NCI-H748 (cell line): Measurements from ENCODE around the gene ALDH1A3.

Experiments used
- DNase-seq: peaks from one replicate; lab custom pipeline; 2025; ENCODE audit not compliant: unreplicated experiment; lab: John Stamatoyannopoulos, UW

ALDH1A3 gene

GRCh38 chr15:100880897-100881242, 1.2 kb downstream of the ALDH1A3 start:
- DNase-seq = no peak

DNA sequence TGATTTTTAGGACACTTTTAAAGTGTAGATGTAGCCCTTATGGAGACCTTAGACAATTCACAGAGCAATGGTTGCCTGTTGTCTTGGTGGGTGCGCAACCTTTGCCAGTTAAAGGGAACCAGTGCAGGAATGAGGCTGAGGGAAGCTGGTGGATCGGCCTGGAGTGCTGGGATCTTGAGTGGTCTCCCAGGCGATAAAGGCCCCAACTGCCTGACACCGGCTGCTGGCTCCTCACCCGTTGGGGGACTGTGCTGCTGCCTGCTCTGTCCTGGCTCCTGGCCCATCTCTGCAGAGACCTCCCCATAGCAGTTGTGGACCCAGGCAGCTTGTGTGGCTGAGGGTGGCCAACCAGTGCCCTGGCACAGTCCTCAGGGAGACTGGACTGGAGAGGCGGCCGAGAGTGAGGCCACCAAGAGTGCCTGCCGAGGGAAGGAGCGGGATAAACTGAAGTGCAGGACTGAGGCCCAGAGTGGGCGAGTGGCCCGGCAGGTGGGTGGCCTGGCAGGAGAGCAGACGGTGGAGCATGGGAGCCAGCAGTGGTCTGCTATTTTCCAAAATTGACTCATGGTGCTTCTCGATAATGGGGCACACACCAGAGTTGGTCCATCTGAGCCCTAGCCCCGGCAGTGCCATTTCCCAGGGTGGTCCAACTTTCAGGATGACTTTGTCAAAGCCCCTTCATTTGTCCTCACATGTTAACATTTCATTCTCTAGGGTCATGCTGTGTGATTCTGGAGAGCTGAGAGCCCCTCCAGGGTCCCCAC, 2.1 kb downstream of the ALDH1A3 start:
- no peak for DNase-seq

GRCh38 chr15:100885116-100885515, 5.5 kb downstream of the ALDH1A3 start:
- DNase-seq = no peak

- DNase-seq = no peak
Measured at GRCh38 chr15:100885811-100886210, 6.2 kb downstream of the ALDH1A3 start.

- DNase-seq = no peak
Measured at GRCh38 chr15:100887211-100887913, 7.7 kb downstream of the ALDH1A3 start.

GRCh38 chr15:100889385-100890050, 9.9 kb downstream of the ALDH1A3 start:
- no peak for DNase-seq

DNA sequence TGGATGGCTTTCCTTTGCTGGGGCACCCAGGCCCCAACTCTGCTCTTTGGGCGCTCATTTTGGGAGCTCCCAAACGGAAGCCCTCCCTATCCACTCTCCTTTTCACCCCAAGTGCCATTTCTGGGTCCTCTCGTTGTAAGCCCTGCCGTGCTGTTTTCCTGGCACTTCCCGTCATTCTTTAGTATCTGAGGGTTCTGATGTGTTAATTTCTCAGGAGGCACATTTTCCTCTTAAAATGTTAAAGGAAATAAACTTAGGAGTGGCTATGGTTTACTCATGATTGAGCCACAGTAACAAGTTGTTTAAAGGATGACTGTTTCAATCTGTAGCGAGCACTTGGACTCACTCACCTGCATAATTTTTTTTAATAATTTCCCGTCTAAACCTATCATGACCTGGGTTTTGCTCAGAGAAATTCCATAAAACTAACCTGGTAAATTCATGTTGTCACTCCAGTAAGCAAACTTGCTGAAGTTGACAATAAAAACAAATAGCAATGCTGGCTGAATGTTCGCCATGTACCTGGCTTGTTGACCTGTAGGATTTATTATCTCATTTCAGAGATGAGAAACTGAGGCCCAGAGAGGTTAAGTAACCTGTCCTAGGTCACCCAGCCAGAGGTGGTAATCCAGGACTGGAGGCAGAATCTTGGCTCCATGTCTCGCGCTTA, 10.6 kb downstream of the ALDH1A3 start:
- DNase-seq = no peak

DNA sequence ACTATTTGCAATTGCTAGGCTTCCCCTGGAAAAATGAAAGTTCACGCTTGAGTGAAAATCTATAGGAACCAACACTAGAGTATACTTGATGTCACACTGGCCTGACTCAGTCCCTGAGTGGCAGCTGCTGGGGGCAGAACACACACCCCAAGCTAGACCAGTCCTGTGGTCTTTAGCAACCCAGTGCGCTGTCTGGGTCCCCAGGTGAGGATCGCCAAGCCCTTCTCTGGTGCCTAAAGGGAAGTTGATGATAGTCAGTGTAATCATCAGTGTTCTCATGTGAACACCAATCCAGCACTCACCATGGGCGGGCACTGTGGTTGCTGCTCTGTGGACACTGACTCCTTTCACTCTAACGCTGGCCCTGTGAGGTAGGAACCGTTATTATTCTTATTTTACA, 11.2 kb downstream of the ALDH1A3 start:
- no peak for DNase-seq

GRCh38 chr15:100891307-100892012, 11.8 kb downstream of the ALDH1A3 start:
- no peak for DNase-seq

- no peak for DNase-seq
Measured at GRCh38 chr15:100892013-100892355, 12.4 kb downstream of the ALDH1A3 start.

DNA sequence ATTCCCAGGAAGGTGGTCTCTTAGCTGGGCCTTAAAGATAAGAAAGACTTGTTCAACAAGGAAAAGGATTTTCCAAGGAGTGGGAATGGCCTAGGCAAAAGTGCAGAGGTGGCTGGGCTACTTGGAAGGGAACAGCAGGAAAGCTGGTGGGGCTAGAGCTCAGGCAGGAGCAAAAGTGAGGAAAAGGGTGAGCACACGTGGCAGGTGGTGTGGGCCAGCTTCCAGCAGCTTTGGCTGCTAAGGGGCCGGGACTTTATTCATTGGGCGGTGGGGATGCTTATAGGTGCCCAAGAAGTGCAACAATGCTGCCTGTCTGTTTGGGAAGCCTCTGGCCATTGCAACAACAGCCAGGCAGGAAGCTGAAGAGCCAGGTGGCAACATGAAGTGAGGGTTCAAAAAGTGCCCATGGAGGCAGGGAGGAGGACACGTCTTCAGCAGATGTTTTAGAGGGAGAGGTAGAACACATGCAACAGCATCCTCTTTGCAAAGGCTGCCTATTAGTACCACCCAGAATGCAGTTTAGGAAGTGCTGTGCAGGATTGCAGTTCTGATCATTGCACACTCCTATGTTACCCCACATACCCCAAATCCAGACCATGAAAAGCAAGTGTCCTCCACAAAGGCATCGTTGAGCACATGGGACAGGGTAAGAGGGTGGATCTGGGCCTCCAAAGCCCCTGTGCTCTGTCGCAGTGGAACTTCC, 13.8 kb downstream of the ALDH1A3 start:
- DNase-seq = no peak

- no peak for DNase-seq
Measured at GRCh38 chr15:100893964-100894295, 14.3 kb downstream of the ALDH1A3 start.

DNA sequence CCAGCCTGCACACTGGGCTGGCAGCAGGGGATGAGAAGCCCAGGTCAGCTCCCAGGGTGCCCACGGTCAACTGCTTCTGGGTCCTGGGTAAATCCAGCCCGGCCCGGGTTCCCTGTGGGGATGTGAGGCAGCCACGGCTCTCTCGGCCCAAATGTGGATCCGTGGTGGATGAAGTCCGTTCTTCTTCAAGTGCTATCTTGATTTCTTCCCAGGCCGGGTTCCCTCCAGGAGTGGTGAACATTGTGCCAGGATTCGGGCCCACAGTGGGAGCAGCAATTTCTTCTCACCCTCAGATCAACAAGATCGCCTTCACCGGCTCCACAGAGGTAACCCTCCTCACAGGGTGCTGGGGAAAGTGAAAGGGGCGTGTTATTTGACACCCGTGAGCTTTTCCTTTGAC, 16.1 kb downstream of the ALDH1A3 start:
- no peak for DNase-seq

DNA sequence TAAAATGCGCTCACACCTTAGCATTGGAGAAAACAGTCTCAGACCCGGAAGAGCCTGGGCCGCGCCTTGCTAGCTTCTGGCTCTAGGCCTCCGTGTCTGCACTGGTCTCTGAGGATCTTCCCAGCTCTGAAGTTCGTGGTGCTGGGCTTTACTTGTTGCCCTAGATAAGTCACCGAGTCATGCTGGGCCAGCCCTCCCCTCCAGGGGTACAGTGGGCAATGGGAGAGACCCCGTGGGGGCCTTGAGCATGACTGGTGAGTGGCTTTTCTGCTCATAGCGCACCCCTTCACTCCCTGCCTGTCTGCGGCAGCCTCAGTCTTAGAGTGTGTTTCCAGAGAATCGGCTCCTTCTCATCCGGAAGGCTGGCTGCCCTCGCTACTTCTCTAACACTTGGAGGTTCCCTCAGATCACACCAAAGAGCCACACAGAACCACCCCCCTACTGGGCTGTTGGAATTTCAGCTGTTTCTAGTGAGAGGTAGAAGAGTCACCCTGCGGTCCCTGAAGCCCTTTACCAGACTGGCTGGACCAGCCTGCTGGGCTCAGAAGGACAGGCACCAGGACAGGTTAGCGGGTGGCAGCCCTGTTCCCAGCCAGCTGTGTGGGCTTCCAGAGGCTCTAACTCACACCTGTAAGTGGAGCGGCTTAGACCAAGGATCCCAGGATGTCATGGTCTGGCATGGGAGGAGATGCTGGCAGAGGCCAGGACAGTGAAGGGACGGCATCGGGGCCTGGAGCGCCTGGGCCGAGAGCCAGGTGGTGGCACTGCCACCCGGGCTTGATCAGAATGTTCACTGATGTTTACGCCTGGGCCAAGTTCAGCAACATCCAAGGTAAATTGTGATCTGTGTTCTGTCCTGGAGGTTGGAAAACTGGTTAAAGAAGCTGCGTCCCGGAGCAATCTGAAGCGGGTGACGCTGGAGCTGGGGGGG, 17.9 kb downstream of the ALDH1A3 start:
- no peak for DNase-seq

GRCh38 chr15:100898152-100898490, 18.5 kb downstream of the ALDH1A3 start:
- no peak for DNase-seq

DNA sequence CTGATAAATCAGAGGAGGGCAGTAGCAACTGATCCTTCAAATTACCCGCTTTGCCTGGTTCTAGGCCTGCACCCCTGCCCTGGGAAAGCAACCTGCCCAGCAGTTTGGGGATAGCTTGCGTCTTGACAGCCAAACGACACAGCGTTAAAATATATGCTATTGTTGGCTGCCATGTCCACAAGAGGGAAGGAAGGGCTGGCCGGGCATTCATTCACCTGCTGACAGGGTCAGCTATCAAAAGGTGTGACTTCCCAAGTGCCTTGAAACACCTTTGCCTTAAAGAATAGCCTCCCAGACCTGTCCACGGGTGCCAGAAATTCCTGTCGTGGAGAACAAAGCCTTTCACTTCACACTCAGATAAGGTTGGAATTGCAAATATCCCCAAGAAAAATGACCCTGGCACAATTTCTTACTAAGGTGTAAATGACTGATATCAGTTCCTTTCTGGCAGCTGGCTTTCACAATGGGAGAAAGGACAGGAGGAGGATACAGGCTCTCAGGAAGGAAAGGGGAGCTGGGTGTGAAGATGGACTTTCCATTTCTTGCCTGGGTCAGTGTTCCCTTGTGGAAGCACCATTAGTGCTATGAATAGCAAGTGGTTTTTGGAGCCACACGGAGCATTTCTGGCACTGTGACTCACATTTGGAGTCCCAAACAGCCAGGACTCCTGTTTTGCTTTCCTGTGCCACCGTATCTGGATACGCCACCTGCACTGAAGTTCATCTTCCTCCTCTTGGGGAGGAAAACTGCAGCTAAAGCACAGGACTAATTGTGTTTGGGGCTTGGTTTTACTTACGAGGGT, 19.2 kb downstream of the ALDH1A3 start:
- no peak for DNase-seq

DNA sequence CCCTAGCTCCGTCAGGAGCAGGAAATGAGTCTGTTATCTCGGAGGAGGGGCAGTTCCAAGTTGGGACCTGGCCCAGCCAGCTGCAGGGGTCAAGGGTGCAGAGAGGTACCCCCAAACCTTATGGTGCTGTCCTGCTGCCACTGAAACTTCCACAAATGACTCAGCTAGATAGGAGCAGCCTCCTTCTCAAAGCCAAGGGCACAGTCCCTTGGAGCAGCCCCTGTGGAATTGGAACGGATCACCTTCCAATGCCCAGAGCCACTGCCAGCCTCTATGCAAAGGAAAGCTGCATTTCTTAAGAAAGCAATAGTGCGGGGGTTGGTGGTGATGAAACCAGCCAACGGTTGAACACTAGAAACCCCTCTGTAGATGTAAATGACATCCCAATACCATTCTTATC, 20.0 kb downstream of the ALDH1A3 start:
- no peak for DNase-seq

- DNase-seq = peak; percentile 8
Measured at GRCh38 chr15:100900136-100900794, 20.6 kb downstream of the ALDH1A3 start.
